ENCODE results near the gene SLC45A1.

The SLC45A1 gene

DNA sequence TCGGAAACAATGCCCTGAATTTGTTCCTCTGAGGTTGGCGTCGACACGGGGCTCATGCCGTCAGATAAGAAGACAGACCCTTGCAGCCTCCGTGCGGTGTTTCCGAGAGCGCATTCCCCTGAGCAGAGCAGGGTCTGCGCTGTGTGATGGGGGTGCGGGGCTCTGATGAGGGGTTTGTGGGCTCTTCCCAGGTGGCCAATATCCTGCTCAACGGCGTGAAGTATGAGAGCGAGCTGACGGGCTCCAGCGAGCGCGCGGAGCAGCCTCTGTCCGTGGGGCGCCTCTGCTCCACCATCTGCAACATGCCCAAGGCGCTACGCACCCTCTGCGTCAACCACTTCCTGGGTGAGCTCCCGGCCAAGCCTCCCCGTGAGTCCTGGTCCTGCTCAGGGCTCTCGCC, 17.3 kb downstream of the SLC45A1 start:
- no peak for DNase-seq (ENCODE audit: low read depth)

- DNase-seq (ENCODE audit: low read depth): no peak
Measured at GRCh38 chr1:8337776-8338525, 20.0 kb downstream of the SLC45A1 start.

DNA sequence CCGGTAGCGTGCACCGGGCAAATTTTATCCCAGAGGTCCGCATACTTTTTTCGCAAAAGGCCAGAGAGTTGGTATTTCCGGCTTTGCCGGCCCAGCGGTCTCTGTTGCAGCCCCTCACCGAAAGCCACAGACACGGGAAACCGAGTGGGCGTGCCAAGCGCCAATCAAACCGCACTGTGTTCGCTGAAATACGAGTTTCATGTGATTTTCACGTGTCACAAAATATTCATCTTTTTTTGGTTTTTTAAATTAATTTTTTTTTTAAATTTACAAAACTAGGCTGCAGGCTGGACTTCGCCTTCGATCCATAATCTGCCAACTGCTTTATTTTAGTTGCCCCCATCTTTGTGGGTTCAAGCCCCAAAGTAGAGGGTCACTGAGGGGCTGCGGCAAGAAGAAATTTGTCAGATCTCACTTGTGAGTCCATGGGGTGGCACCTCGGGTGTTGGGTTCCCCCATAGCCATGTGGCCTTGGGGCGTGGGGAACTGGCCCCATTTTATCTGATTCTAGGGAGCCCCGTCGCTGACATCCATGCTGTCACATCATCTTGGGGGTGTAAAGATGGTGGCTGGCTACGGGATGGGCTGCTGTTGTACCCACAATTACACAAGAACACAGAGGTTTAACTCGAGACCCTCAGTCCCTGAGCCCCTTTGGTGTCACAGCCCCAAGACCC, 20.8 kb downstream of the SLC45A1 start:
- no peak for DNase-seq (ENCODE audit: low read depth)

- DNase-seq (ENCODE audit: low read depth): no peak
Measured at GRCh38 chr1:8339203-8339600, 21.3 kb downstream of the SLC45A1 start.

- DNase-seq (ENCODE audit: low read depth): no peak
Measured at GRCh38 chr1:8340448-8340847, 22.5 kb downstream of the SLC45A1 start.

- peak; percentile 53 for DNase-seq (ENCODE audit: low read depth)
Measured at GRCh38 chr1:8342325-8342724, 24.4 kb downstream of the SLC45A1 start.

- DNase-seq (ENCODE audit: low read depth): no peak
Measured at GRCh38 chr1:8343044-8343443, 25.1 kb downstream of the SLC45A1 start.

DNA sequence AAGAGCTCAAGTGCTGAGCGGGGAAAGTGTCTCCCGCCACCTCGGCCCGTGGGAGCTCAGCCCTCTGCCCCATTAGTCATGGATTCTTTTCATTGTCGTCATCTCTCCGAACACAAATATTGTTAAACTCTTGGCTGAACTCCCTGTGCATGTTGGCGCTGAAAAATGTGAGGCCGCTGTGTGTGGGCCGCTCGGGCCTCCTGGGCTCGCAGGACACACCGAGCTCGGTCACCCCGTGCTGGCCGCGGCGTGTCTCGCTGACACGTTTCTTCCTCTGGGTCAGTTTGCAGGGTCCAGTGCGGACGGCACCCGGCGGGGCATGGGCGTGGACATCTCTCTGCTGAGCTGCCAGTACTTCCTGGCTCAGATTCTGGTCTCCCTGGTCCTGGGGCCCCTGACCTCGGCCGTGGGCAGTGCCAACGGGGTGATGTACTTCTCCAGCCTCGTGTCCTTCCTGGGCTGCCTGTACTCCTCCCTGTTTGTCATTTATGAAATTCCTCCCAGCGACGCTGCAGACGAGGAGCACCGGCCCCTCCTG, 25.6 kb downstream of the SLC45A1 start:
- DNase-seq (ENCODE audit: low read depth): peak; percentile 92

DNA sequence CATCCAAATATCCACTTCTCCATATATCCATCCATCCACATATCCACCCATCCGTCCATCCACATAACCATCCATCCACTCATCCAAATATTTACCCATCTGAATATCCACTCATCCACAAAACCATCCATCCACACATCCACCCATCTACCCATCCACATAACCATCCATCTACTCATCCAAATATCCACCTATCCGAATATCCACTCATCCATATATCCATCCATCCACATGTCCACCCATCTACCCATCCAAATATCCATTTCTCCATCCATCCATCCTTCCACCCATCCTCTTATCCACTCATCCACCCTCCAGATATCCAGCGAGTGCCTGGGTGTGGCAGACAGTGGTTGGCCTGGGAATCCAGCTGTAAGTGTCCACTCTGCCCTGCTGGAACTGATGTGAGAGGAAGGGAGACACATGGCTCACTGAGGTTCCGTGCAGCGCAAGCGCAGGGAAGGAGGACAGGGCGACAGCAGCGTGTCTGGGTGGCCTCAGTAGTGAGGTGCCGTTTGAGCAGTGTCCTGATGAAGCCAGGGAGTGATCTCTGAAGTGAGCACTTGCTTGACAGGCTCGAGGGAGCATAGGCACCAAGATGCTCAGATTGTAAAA, 27.1 kb downstream of the SLC45A1 start:
- no peak for DNase-seq (ENCODE audit: low read depth)

DNA sequence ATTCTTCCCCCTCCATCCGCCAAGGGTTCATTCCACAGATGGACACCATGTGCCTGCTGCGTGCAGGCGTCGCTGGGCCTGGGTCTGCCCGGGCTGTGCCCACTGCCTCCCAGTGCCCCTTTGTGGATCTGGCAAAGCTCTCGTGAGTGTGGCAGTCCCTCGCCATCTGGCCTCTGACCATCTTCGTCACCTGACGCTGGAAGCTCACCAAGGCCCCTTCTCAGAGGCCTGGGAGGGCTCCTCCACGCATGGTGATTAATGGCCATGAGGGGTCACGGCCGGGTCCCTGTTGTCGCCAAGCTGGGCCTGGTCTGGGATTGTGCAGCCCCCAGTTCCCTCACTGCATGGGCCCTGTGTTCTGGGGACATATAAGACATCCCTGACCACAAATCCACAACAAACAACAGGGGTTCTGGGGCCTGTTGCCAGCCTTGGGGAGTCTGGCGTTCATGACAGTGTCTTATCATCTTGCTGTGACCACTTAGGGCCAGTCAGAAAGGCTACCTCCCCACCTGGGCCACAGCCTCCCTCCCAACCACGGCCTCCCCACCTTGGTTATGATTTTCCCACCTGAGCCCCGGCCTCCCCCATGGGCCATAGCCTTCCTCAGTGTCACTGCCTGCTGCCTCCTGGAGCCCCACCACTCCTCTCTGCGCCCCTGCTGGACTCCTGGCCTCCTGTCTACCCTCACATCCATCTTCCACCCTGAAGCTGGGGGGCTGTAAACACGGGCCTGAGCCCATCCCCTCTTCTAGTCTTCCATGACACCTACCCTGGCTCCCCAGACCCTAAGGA, 27.9 kb downstream of the SLC45A1 start:
- no peak for DNase-seq (ENCODE audit: low read depth)

DNA sequence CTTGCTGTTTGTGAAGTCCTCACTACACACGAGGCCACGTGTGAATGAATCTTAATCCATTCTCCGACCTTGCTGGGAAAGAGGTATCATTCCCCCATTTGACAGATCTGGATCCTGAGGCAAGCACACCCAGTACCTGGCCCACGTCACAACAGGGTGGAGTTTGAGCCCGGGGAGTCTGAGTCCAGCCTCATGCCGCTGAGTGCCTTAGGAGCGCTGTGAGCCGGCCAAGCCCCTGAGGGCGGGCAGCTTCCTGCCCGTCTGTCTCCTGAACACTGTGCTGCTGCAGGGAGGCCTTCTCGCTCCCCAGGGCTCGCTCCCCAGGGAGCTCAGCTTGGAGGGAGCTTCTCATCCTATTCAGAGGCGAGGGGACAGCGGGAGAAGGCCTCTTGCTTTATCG, 29.7 kb downstream of the SLC45A1 start:
- DNase-seq (ENCODE audit: low read depth): no peak

DNA sequence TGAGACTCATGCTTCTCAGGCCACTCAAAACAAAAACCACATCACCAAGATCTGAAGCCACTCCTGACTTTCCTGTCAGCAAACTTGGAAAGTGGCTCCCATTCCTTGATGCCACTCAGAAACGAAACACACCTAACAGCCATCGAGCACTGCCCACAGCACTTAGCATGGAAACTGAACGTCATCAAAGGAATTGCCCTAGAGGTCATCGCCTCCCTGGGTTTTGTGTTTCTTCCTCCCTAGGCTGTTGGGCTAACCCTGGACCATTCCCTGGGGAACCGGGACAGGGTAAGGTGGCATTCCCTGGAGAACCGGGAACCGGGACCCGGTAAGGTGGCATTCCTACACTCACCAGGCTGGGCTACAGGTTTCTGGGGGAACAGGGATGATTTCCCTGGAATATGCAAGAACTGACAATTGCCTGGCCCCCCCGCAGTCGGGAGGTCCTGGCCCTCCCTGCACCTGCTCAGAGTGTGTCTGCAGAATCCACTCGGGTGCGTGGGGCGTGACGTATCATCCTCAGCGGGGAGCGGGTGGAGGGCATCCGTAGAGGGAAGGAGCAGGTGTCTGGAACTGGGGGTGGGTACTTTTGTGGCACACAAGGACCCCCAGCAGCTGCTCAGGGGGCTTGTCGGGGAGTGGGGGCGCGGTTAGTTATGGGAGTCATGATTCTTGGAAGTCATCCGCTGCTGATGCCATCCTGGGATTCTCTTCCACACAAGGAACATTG, 30.3 kb downstream of the SLC45A1 start:
- no peak for DNase-seq (ENCODE audit: low read depth)

- DNase-seq (ENCODE audit: low read depth): no peak
Measured at GRCh38 chr1:8348777-8349472, 31.0 kb downstream of the SLC45A1 start.

DNA sequence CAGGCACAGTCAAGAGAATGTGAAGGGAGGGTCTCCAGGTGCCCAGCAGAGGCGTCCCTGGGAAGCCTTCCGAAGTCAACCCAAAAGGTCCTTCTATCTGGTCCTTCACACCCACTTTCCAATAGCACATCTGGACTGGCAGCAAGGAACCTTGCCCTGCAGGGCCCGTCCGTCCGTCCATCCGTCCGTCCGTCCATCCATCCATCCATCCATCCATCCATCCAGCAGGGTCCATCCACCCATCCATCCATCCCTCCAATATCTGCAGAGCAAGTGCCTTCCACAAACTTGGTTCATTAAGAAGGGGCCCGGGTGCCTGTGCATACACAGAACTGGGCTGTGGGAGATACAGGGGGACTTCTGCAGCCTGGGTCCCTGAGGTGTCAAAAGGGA, 31.6 kb downstream of the SLC45A1 start:
- no peak for DNase-seq (ENCODE audit: low read depth)

DNA sequence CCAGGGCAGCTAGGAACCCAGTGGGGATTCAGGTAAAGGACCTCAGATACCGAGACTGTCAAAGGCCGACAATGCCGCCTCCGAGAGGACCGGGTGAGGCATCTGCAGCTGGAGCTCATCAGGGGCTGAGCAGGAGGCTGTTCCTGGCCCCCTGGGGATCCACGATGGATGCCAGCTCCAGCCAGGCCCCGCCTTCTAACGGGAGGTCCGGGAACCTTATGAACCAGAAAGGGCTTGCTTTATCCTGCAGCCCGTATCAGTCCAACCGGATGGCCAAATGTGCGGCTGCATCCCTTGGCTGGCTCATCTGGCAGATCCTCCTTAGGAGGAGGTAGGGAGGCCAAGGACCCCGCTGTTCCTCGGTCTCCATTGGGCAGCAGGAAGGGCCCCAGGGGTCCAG, 32.0 kb downstream of the SLC45A1 start:
- no peak for DNase-seq (ENCODE audit: low read depth)

DNA sequence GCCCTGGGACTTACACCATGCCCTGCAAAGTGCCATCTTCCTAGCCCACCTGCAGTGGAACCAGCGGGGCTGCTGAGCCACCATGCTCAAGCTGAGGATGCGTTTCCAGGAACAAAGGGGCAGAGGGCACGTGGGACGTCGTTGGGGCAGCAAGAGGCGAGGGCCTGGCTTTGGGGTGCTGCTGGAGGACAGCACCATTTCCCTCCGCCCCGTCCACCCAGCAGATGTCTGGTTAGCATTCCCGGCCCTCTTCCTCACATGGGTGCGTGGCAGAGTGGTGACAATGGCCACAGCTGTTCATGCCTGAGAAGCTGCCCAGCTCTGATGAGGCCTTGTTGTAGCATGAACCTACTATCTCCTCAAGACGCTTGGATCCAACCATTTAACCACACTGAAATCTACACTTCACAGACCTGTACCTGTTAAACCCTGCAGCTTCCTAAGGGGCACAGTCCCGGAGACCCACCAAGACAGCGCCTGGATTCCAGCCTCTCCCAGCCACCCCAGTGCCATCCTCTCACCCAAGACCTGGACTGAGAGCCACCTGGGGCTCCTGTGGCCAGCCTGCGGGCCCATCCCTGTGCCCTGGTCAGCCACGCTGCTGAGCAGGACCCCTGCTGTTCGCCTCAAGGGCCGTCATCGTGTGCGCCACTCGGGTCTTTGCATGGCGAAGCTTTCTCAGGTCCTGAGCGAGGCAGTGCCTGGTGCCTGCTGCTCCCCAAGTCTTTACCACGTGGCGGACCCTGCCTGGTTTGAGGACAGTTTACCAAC, 33.2 kb downstream of the SLC45A1 start:
- no peak for DNase-seq (ENCODE audit: low read depth)

GRCh38 chr1:8351693-8352470, 34.0 kb downstream of the SLC45A1 start:
- DNase-seq (ENCODE audit: low read depth): no peak

DNA sequence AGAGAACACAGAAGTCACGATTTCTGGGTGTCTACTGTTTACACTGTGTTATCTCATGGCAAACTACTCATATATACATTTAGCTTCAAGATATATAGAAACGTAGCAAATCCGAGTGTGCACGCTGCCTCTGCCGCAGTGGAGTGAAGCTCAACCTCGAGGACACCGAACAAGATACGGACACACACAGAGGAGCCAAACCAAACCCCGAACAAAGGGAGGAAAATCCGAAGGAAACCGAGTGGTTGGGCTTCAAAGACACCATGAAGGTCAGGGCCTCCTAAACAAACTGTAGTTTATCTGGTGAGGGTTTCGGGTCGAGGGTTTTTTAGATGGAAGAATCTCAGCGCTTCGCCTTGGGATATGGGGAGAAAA, 34.5 kb downstream of the SLC45A1 start:
- DNase-seq (ENCODE audit: low read depth): no peak
